Prostate gland (tissue), 2 donors: ENCODE measurements around the gene SLC10A3. TPM values are rescaled to one million over a fixed set of nuclear protein-coding genes. Genes with fewer than 3 reads are reported as not detected.

Experiments
- DNase-seq: peaks from one replicate; pipeline ENCODE4 v3.0.0-alpha.2; 2019; ENCODE audit warnings: low spot score
- H3K27ac ChIP-seq, 2 donors: fragments of 200-600 bp; sonication (generic); 2 replicates each; pipeline ENCODE4 v1.5.1; 2017 to 2019
- H3K27me3 ChIP-seq: fragments of 200-600 bp; sonication (generic); replicated peaks from 2 replicates; pipeline ENCODE4 v1.5.1; 2019; ENCODE audit not compliant: insufficient read depth
- H3K36me3 ChIP-seq, 2 donors: fragments of 200-600 bp; sonication (generic); 1 replicate in 1 of 2; 2 replicates in 1 of 2; pipeline versions ENCODE4 v1.5.1 to v1.8.1; 2017 to 2019
- H3K4me1 ChIP-seq: fragments of 200-600 bp; sonication (generic); replicated peaks from 2 replicates; pipeline ENCODE4 v1.5.1; 2019
- H3K4me3 ChIP-seq, 2 donors: fragments of 200-600 bp; sonication (generic); 2 replicates each; pipeline ENCODE4 v1.5.1; 2017 to 2019
- H3K9me3 ChIP-seq: fragments of 200-600 bp; sonication (generic); 2 replicates; pipeline ENCODE4 v1.5.1; 2017
- CTCF ChIP-seq, 4 experiments: fragments of 200-600 bp in 2 of 4; fragments of 450-650 bp in 2 of 4; sonication (generic) in 2 of 4; IDR thresholded peaks; 1 replicate in 3 of 4; 2 replicates in 1 of 4; pipeline ENCODE4 v1.5.1; 2016 to 2019; ENCODE audit warnings: antibody characterized with exemption in 4 of 4, mild to moderate bottlenecking in 2 of 4, moderate library complexity in 2 of 4
- POLR2A ChIP-seq: fragments of 450-650 bp; IDR thresholded peaks from one replicate; pipeline ENCODE4 v1.6.1; 2016; ENCODE audit warnings: antibody characterized with exemption, mild to moderate bottlenecking
- POLR2AphosphoS5 ChIP-seq: sonication (generic); formaldehyde crosslinking; IDR thresholded peaks from one replicate; pipeline ENCODE4 v1.6.1; 2017; ENCODE audit warnings: antibody characterized with exemption
- WGBS: methylation state at CpG from one replicate; pipeline ENCODE4 v1.1.5; 2018; 5-methylcytosine and 5-hydroxymethylcytosine counted together
- intact Hi-C: fragments of 100-400 bp; cut with DNase I; formaldehyde crosslinking; loops from one replicate; pipeline ENCODE4 v1.14.2; 2022
- microRNA-seq: library from miRNA; unstranded; fragments of <30 nt; microRNA quantifications from one replicate; pipeline ENCODE4, GENCODE V29; 2016
- small RNA-seq, 2 donors: library from RNA; depleted of rRNA; stranded (forward); fragments of <200 nt; gene quantifications; one replicate each; pipeline ENCODE3, GENCODE V24; 2016
- total RNA-seq, 2 donors: library from RNA; depleted of rRNA; stranded (reverse); fragments of >200 nt; gene quantifications; one replicate each; pipeline ENCODE4 v1.1.0, GENCODE V29; 2016

Gene SLC10A3
- total RNA-seq, 2 donors from 2014 or later: 28.0 to 45.6 TPM

- H3K4me1 ChIP-seq: no peaks in the 10 kb centered on the region
- peak overlapping the region; percentile 55 to 61 for H3K4me3 ChIP-seq
- WGBS: 16% methylated on average over 11 of the region's 28 CpGs
- intact Hi-C loops: loop anchor here (5.0 kb wide), 2 partner anchors 36 to 49 kb away; partner anchors contain the start of gene UBL4A
- peak overlapping the region; percentile 79 to 87 for H3K27ac ChIP-seq
- no peaks in the 10 kb centered on the region for H3K9me3 ChIP-seq
- no peaks in the 10 kb centered on the region for H3K36me3 ChIP-seq
- DNase-seq: no peak
- TF ChIP-seq POLR2A (no peak), CTCF (IDR thresholded peaks at IDR 0.05) (no peak), POLR2AphosphoS5 (no peak)
- H3K27me3 ChIP-seq: no peaks in the 10 kb centered on the region
Measured at GRCh38 chrX:154437971-154438893, 52.2 kb downstream of the SLC10A3 start.

Small RNA genes lying within 50 kb of the gene (microRNA-seq; reads per million reads assigned to microRNA genes)
- 3.6 reads per million, percentile 39 among the genes with 10 or more reads in this experiment for gene MIR6858

Small RNA genes lying within 50 kb of the gene (small RNA-seq; reads per million reads assigned to genes)
- gene MIR6858 (0.50 to 0.56 reads per million in 2 donors), gene RN7SL697P (0 reads per million in 2 donors)

Other genes starting within 250 kb of the SLC10A3 start
- gene OPN1MW3, start 233.0 kb downstream of the SLC10A3 start, total RNA-seq: not detected
- 1 to 10 TPM in 1 of 2 donors, not detected in 1; 1.5 TPM for gene TEX28, start 195.5 kb downstream of the SLC10A3 start, total RNA-seq
- 100 to 1,000 TPM in 1 of 2 donors, not detected in 1; 113 TPM for gene TKTL1, start 194.8 kb downstream of the SLC10A3 start, total RNA-seq
- 1,000 to 10,000 TPM; 1,711 to 2,337 TPM for gene FLNA, start 116.0 kb downstream of the SLC10A3 start, total RNA-seq
- 10 to 100 TPM; 61.4 to 66.1 TPM for gene EMD, start 111.3 kb downstream of the SLC10A3 start, total RNA-seq
- gene RPL10, start 92.3 kb downstream of the SLC10A3 start, total RNA-seq: 1,000 to 10,000 TPM; 3,702 to 5,500 TPM
- 10 to 100 TPM; 36.8 to 70.7 TPM for gene DNASE1L1, start 81.4 kb downstream of the SLC10A3 start, total RNA-seq
- 10 to 100 TPM; 25.7 to 56.5 TPM for gene TAFAZZIN, start 79.1 kb downstream of the SLC10A3 start, total RNA-seq
- gene ATP6AP1, start 62.0 kb downstream of the SLC10A3 start, total RNA-seq: 100 to 1,000 TPM; 110 to 149 TPM
- gene GDI1, start 53.5 kb downstream of the SLC10A3 start, total RNA-seq: 100 to 1,000 TPM in 1 of 2 donors, 10 to 100 TPM in 1; 52.9 to 148 TPM
- gene FAM50A, start 46.5 kb downstream of the SLC10A3 start, total RNA-seq: 10 to 100 TPM; 32.9 to 35.8 TPM
- gene PLXNA3, start 32.3 kb downstream of the SLC10A3 start, total RNA-seq: 10 to 100 TPM; 15.7 to 21.0 TPM
- 10 to 100 TPM; 39.1 to 44.2 TPM for gene LAGE3, start 11.3 kb downstream of the SLC10A3 start, total RNA-seq
- 10 to 100 TPM; 31.9 to 53.7 TPM for gene UBL4A, start 4.0 kb downstream of the SLC10A3 start, total RNA-seq
- 10 to 100 TPM; 52.0 to 72.7 TPM for gene FAM3A, start 25.6 kb upstream of the SLC10A3 start, total RNA-seq
- gene G6PD, start 56.2 kb upstream of the SLC10A3 start, total RNA-seq: 100 to 1,000 TPM in 1 of 2 donors, 10 to 100 TPM in 1; 27.9 to 300 TPM
- gene IKBKG, start 57.0 kb upstream of the SLC10A3 start, total RNA-seq: 10 to 100 TPM; 16.4 to 31.7 TPM
- gene CTAG1A, start 94.5 kb upstream of the SLC10A3 start, total RNA-seq: 10 to 100 TPM in 1 of 2 donors, not detected in 1; 11.8 TPM
- 1 to 10 TPM in 1 of 2 donors, not detected in 1; 8.7 TPM for gene CTAG1B, start 128.7 kb upstream of the SLC10A3 start, total RNA-seq
- gene CTAG2, start 162.9 kb upstream of the SLC10A3 start, total RNA-seq: 10 to 100 TPM in 1 of 2 donors, not detected in 1; 15.4 TPM